HG03460 (cell line): ENCODE measurements around the gene DEAF1.

ENCODE experiments used
- ATAC-seq: cut with Tn5 transposase; IDR thresholded peaks from one replicate; pipeline ENCODE4 v1.9.1; 2021; ENCODE audit not compliant: unreplicated experiment

Gene DEAF1

GRCh38 chr11:597166-597725 lies 97.8 kb downstream of the DEAF1 start:
- no peak for ATAC-seq

DNA sequence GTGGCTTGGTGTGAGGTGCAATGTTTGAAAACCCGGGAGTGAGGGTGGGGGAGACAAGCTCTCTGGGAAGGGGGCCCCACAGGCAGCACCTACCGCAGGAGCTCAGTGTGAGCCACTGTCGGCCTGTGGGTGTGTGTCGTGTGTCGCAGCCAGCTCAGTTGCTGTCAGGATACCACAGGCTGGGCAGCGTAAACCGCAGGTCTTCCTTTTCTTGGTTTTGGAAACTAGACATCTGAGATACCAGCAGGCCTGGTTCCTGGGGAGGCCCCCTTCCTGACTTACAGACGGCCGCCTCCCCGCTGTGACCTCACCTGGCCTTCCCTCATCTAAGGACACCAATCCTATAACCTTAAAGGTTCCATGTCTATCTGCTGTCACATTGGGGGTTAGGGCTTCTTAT lies 98.6 kb downstream of the DEAF1 start:
- no peak for ATAC-seq

- ATAC-seq, result no peak
Observed at GRCh38 chr11:595400-595799, 99.6 kb downstream of the DEAF1 start.
